ENCODE measurements around the gene TBL1XR1.

Gene TBL1XR1

GRCh38 chr3:177068967-177069366 lies 128.3 kb downstream of the TBL1XR1 start:
- no peak for TF ChIP-seq REST (IDR thresholded peaks at IDR 0.05; ENCODE audit: insufficient read depth in 1 of 2, low read depth in 2 of 2, low read length in 2 of 2)
- no peak for TF ChIP-seq SIN3A (IDR thresholded peaks at IDR 0.05; ENCODE audit: borderline replicate concordance, insufficient read depth, low read length)
- no peak for TF ChIP-seq FOXP2 (optimal IDR thresholded peaks at IDR 0.05; ENCODE audit: borderline replicate concordance, extremely low read depth, extremely low read length, insufficient read depth)
- TF ChIP-seq POLR2AphosphoS5 (IDR thresholded peaks at IDR 0.05; ENCODE audit: low read depth, low read length): no peak

- TF ChIP-seq REST (IDR thresholded peaks at IDR 0.05; ENCODE audit: insufficient read depth in 1 of 2, low read depth in 2 of 2, low read length in 2 of 2): no peak
- no peak for TF ChIP-seq POLR2AphosphoS5 (IDR thresholded peaks at IDR 0.05; ENCODE audit: low read depth, low read length)
- no peak for TF ChIP-seq FOXP2 (optimal IDR thresholded peaks at IDR 0.05; ENCODE audit: borderline replicate concordance, extremely low read depth, extremely low read length, insufficient read depth)
- TF ChIP-seq TAF1 (IDR thresholded peaks at IDR 0.05; ENCODE audit: borderline replicate concordance, insufficient read depth, low read length): no peak
- TF ChIP-seq SIN3A (IDR thresholded peaks at IDR 0.05; ENCODE audit: borderline replicate concordance, insufficient read depth, low read length): no peak
Observed at GRCh38 chr3:177066068-177066467, 131.2 kb downstream of the TBL1XR1 start.

- TF ChIP-seq POLR2AphosphoS5 (IDR thresholded peaks at IDR 0.05; ENCODE audit: low read depth, low read length) (no peak), TAF1 (IDR thresholded peaks at IDR 0.05; ENCODE audit: borderline replicate concordance, insufficient read depth, low read length) (no peak), FOXP2 (optimal IDR thresholded peaks at IDR 0.05; ENCODE audit: borderline replicate concordance, extremely low read depth, extremely low read length, insufficient read depth) (no peak), REST (IDR thresholded peaks at IDR 0.05; ENCODE audit: insufficient read depth in 1 of 2, low read depth in 2 of 2, low read length in 2 of 2) (no peak), SIN3A (IDR thresholded peaks at IDR 0.05; ENCODE audit: borderline replicate concordance, insufficient read depth, low read length) (no peak)
Observed at GRCh38 chr3:177065285-177066033, 131.8 kb downstream of the TBL1XR1 start.

- TF ChIP-seq POLR2AphosphoS5 (IDR thresholded peaks at IDR 0.05; ENCODE audit: low read depth, low read length) (no peak), SIN3A (IDR thresholded peaks at IDR 0.05; ENCODE audit: borderline replicate concordance, insufficient read depth, low read length) (no peak), TAF1 (IDR thresholded peaks at IDR 0.05; ENCODE audit: borderline replicate concordance, insufficient read depth, low read length) (no peak), FOXP2 (optimal IDR thresholded peaks at IDR 0.05; ENCODE audit: borderline replicate concordance, extremely low read depth, extremely low read length, insufficient read depth) (no peak), REST (IDR thresholded peaks at IDR 0.05; ENCODE audit: insufficient read depth in 1 of 2, low read depth in 2 of 2, low read length in 2 of 2) (no peak)
Observed at GRCh38 chr3:177062052-177062732, 135.1 kb downstream of the TBL1XR1 start.

All from PFSK-1 (cell line).